Measurements from ENCODE around the gene FNBP1L. TPM values are rescaled to one million over a fixed set of nuclear protein-coding genes. Genes with fewer than 3 reads are reported as not detected.
A peak's percentile ranks its signal among the peaks of the same experiment; 100 is the strongest.

The FNBP1L gene
- total and polyA plus RNA-seq, 2 of the 8 experiments (the other 6 are each of a cell fraction or from before 2014, with no cell fraction given): 48.9 to 95.9 TPM

DNA sequence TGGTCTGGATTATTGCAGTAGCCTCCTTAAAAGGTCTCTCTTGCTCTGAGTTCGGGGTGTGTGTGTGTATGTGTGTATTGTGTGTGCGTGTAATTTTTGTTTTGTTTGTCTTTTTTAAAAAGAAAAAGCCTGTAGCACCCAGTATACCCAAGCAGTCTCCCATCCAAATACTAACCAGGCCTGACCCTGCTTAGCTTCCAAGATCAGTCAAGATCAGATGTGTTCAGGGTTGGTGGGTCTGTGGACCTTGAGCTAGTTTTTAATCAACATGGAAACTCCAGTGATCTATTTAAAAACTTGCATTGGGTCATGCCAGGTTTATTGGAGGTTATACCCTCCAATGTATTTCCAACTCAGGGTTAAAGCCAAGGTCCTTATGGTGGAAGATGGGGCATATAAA lies 40.3 kb downstream of the FNBP1L start:
- H3K18ac ChIP-seq (ENCODE audit: extremely low read depth, low read length): no peak overlapping the region
- peaks cover 15 to 100% of the 10 kb centered on the region in 2 experiments for H3K79me2 ChIP-seq (ENCODE audit: control insufficient read depth in 1 of 2, insufficient read depth in 2 of 2, low read length in 2 of 2)
- H4K8ac ChIP-seq (ENCODE audit: extremely low read depth, insufficient read depth, low read length): no peak overlapping the region
- no peak for FAIRE-seq
- H2BK15ac ChIP-seq (ENCODE audit: low read length): no peak overlapping the region
- no peak for DNase-seq (ENCODE audit: low read depth in 1 of 2, low spot score in 2 of 2)
- H2AK5ac ChIP-seq (ENCODE audit: low read depth, low read length): no peak overlapping the region
- no peak overlapping the region for H3K14ac ChIP-seq (ENCODE audit: insufficient read length)
- H2BK12ac ChIP-seq (ENCODE audit: low read depth, low read length): no peak overlapping the region
- H3K4me1 ChIP-seq (replicated peaks in 1 of 4; ENCODE audit: control insufficient read depth in 3 of 4, insufficient read depth in 4 of 4, low read length in 3 of 4): peaks cover 0 to 3% (median 0%) of the 10 kb centered on the region in 4 experiments; a peak in 2 of 7 replicates
- H3K36me3 ChIP-seq (ENCODE audit: control insufficient read depth in 2 of 4, insufficient read depth in 4 of 4, low read length in 3 of 4): no peaks in the 10 kb centered on the region
- no peak overlapping the region for H3K23ac ChIP-seq (ENCODE audit: insufficient read length)
- POLR2A ChIA-PET (ENCODE audit: partially characterized antibody): interaction anchor here (0.6 to 1.3 kb wide), 2 partner anchors 11 to 67 kb away, joined by 3 to 4 read pairs; no protein-coding TSS in a partner anchor
- no peak overlapping the region for H2BK120ac ChIP-seq (replicated peaks; ENCODE audit: low read depth, low read length)
- H3K4me3 ChIP-seq (ENCODE audit: extremely low read depth in 1 of 4, insufficient read depth in 2 of 4, low read depth in 3 of 4, low read length in 4 of 4): no peak overlapping the region
- WGBS, 2 experiments (ENCODE audit: extremely low coverage in 1 of 2, insufficient coverage in 1 of 2, insufficient read length in 1 of 2, insufficient replicate concordance in 2 of 2, low coverage in 1 of 2, low lambda C conversion rate in 2 of 2, missing lambda C conversion rate in 1 of 2): 86% methylated on average over 2 of the region's 2 CpGs; no CpG with 5 or more reads in 1 of the 2 experiments
- no peaks in the 10 kb centered on the region; the same call in 1 of the 2 replicates for H3K79me1 ChIP-seq (ENCODE audit: low read depth, low read length)
- H2AFZ ChIP-seq (ENCODE audit: low read length): no peak overlapping the region
- H3K27ac ChIP-seq (ENCODE audit: low read depth, low read length): no peak overlapping the region
- H4K5ac ChIP-seq (ENCODE audit: insufficient read length, low read depth, low read length): no peak overlapping the region
- CTCF ChIA-PET (ENCODE audit: partially characterized antibody): interaction anchor here (0.5 to 1.9 kb wide), 2 partner anchors 183 to 477 kb away, joined by 3 to 5 read pairs; no protein-coding TSS in a partner anchor
- TF ChIP-seq, protein P1, sequence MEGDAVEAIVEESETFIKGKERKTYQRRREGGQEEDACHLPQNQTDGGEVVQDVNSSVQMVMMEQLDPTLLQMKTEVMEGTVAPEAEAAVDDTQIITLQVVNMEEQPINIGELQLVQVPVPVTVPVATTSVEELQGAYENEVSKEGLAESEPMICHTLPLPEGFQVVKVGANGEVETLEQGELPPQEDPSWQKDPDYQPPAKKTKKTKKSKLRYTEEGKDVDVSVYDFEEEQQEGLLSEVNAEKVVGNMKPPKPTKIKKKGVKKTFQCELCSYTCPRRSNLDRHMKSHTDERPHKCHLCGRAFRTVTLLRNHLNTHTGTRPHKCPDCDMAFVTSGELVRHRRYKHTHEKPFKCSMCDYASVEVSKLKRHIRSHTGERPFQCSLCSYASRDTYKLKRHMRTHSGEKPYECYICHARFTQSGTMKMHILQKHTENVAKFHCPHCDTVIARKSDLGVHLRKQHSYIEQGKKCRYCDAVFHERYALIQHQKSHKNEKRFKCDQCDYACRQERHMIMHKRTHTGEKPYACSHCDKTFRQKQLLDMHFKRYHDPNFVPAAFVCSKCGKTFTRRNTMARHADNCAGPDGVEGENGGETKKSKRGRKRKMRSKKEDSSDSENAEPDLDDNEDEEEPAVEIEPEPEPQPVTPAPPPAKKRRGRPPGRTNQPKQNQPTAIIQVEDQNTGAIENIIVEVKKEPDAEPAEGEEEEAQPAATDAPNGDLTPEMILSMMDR (IDR thresholded peaks at IDR 0.05; ENCODE audit: control extremely low read depth in 1 of 3, insufficient read depth in 1 of 3, low read depth in 1 of 3, low read length in 3 of 3): no peak
- TF ChIP-seq TBP (IDR thresholded peaks at IDR 0.05; ENCODE audit: low read depth, low read length): 0 out of 2 replicates have a peak, but pooled peaks have one; percentile 26
- H3K4me2 ChIP-seq (ENCODE audit: insufficient read depth in 1 of 2, low read depth in 2 of 2, low read length in 2 of 2): no peak overlapping the region
- H3K27me3 ChIP-seq (replicated peaks in 1 of 4; ENCODE audit: control insufficient read depth in 3 of 4, extremely low read depth in 1 of 4, insufficient read depth in 3 of 4, low read length in 3 of 4): no peaks in the 10 kb centered on the region
- H3K9me3 ChIP-seq (ENCODE audit: insufficient read depth in 2 of 2, low read depth in 1 of 2, low read length in 1 of 2): no peaks in the 10 kb centered on the region
- no peak overlapping the region for H2BK20ac ChIP-seq (ENCODE audit: low read length)
- H3K23me2 ChIP-seq (ENCODE audit: low read depth, low read length): no peaks in the 10 kb centered on the region
- no peak overlapping the region for H2BK5ac ChIP-seq (ENCODE audit: low read depth, low read length)
- peaks cover 11 to 14% of the 10 kb centered on the region in 2 experiments for H4K20me1 ChIP-seq (replicated peaks in 1 of 2; ENCODE audit: control insufficient read depth in 1 of 2, insufficient read depth in 2 of 2, low read length in 2 of 2)
- H4K91ac ChIP-seq (replicated peaks; ENCODE audit: insufficient read length, low read length): no peak overlapping the region
- H3K56ac ChIP-seq (replicated peaks; ENCODE audit: insufficient read length, low read depth, low read length): no peak overlapping the region
- no peak overlapping the region for H3K4ac ChIP-seq (replicated peaks; ENCODE audit: insufficient read length, low read depth, low read length)
- H3K9ac ChIP-seq (replicated peaks in 1 of 4; ENCODE audit: extremely low read depth in 1 of 4, low read depth in 3 of 4, low read length in 3 of 4): no peak overlapping the region

All from H1 (cell line).